Mononuclear cell (primary cell): ENCODE results near the gene TMEM106B. TPM values are rescaled to one million over a fixed set of nuclear protein-coding genes. Genes with fewer than 3 reads are reported as not detected.

Experiments used
- H3K27me3 ChIP-seq: 2 replicates; pipeline ENCODE4 v1.6.0; 2011; ENCODE audit warnings: low read length, control low read depth; ENCODE audit not compliant: insufficient read depth
- H3K4me1 ChIP-seq: 2 replicates; pipeline ENCODE4 v1.5.1; 2011; ENCODE audit warnings: mild to moderate bottlenecking, low read length, control low read depth; ENCODE audit not compliant: insufficient read depth
- H3K4me3 ChIP-seq: 2 replicates; pipeline ENCODE4 v1.5.1; 2011; ENCODE audit warnings: mild to moderate bottlenecking, low read length, moderate library complexity
- H3K9me3 ChIP-seq: 2 replicates; pipeline ENCODE4 v1.5.1; 2011; ENCODE audit warnings: low read depth, mild to moderate bottlenecking, control low read depth, low read length
- total RNA-seq: library from RNA; depleted of rRNA; stranded (reverse); fragments of >200 nt; gene quantifications from one replicate; pipeline ENCODE4 v1.2.3, GENCODE V29; 2012

TMEM106B gene
- total RNA-seq, 1 donor = 31.2 TPM

DNA sequence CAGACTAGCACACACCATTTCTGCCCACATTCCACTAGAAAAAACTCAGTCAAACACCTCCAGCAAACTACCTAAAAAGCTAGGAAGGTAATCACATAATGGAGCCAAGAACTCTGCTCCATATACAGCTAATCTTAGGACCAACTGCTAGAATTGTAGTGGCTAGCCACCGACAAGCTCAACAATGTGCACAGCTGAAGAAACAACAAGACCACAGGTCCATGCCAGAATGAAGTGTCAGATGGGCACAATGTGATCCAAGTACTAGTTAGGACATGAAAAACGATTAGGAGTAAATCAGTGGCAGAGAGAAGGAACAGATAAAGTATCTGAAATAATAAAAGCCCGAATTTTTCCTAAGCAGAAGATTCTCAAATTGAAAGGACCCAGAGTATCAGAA, 38.6 kb downstream of the TMEM106B start:
- no peaks in the 10 kb centered on the region for H3K4me1 ChIP-seq
- no peaks in the 10 kb centered on the region for H3K9me3 ChIP-seq
- H3K27me3 ChIP-seq = peaks cover 3% of the 10 kb centered on the region

GRCh38 chr7:12250232-12250631, 39.1 kb downstream of the TMEM106B start:
- Histone ChIP-seq H3K9me3 (no peaks in the 10 kb centered on the region), H3K4me3 (no peak overlapping the region), H3K4me1 (no peaks in the 10 kb centered on the region), H3K27me3 (peaks cover 3% of the 10 kb centered on the region)

More for the DNA sequence above, 38.6 kb downstream of the TMEM106B start:
- H3K4me3 ChIP-seq = no peak overlapping the region

DNA sequence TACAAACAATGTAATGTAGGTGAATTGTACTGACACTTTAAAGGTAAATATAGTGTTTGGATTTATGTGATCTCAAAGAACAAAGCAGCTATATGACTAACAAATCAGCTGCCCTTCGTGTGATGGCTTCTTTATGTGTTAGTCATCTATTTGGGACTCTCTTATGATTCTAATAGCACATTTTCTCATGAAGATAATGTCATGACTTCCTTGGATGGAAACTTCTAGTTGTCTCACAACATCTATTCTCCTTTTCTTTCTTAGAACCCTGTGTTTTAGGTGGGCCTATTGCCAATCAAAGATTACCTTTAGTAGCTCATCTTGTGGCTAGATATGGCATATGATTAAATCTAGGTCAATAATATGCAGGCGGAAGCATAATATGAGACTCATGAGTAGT, 45.0 kb downstream of the TMEM106B start:
- Histone ChIP-seq H3K27me3 (no peaks in the 10 kb centered on the region), H3K4me3 (no peak overlapping the region), H3K4me1 (peaks cover 15% of the 10 kb centered on the region), H3K9me3 (no peaks in the 10 kb centered on the region)

DNA sequence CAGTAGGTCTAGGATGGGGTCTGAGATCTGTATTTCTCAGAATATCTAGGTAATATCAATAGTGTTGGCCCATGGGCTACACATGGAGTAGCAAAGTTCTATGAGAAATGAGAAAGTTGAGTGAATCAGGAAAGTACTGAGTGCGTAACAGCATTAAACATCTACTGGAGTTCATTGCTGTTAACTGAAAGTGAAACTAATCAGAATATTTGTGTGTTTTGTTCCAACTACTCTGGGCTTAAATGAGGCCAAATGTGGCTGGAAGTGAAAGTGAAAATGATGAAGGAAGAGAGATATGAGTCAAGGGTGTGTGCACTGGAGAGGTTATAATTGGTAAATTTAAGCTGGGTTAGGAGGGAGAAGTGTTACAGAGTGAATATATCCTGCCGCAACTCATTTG, 46.5 kb downstream of the TMEM106B start:
- peak overlapping the region; percentile 3 for H3K4me3 ChIP-seq
- no peaks in the 10 kb centered on the region for H3K27me3 ChIP-seq
- H3K4me1 ChIP-seq = peaks cover 15% of the 10 kb centered on the region
- H3K9me3 ChIP-seq = no peaks in the 10 kb centered on the region

DNA sequence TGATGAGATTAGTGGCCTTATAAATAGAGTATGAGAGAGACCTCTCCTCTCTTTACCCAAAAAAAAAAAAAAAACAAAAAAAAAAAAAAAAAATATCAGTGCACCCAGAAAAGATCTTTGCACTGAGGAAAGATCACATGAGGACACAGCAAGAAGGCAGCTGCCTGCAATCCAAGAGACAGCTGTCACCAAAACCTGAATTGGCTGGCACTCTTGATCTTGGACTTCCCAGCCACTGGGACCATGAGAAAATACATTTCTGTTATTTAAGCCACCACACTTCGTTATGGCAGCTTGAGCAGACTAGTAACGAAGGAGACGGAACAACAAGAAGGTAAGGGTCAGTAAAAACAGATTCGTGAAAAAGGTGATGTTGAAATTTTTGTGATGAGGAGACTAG, 47.0 kb downstream of the TMEM106B start:
- no peaks in the 10 kb centered on the region for H3K27me3 ChIP-seq
- peaks cover 15% of the 10 kb centered on the region for H3K4me1 ChIP-seq
- no peak overlapping the region for H3K4me3 ChIP-seq
- H3K9me3 ChIP-seq = no peaks in the 10 kb centered on the region

- Histone ChIP-seq H3K9me3 (no peaks in the 10 kb centered on the region), H3K4me3 (no peak overlapping the region), H3K27me3 (no peaks in the 10 kb centered on the region), H3K4me1 (no peaks in the 10 kb centered on the region)
Observed at GRCh38 chr7:12267542-12267941, 56.4 kb downstream of the TMEM106B start.

DNA sequence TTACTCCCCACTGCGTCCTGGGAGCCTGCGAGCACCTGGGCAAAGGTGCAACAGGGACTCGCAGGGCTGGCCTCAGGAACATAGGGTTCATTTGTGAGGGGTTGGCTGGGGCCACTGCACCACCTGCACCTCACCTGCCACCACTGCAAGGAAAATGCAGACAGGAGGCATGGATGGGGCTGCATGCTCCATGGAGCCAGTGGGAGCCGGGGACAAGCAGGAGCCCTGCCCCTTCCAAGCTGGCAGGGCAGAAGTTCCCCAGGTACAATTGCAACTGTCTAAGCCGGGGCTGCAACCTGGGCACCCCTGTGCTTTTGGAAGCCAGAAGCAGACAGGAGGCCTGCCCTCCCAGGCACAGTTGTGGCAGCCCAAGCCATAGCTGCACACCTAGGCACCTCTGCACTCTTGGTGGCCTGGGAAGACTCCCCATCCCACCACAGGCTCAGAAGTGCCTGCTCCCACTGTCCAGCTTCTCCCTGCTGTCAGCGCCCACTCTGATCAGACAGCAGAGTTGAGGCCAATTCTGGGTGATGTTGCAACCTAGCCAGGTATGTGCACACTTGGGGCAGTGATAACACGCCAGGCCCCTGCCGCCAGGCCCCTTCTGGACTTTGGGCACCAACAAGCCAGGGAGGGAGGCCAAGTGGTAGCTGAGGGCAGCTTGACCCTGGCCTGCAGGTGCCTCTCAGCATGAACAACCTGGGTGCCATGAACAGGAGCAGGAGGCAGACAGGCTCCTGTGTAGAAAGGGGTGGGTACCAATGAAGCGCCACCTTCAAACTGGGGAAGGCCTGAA, 58.2 kb downstream of the TMEM106B start:
- Histone ChIP-seq H3K9me3 (no peaks in the 10 kb centered on the region), H3K4me1 (no peaks in the 10 kb centered on the region), H3K27me3 (no peaks in the 10 kb centered on the region)

DNA sequence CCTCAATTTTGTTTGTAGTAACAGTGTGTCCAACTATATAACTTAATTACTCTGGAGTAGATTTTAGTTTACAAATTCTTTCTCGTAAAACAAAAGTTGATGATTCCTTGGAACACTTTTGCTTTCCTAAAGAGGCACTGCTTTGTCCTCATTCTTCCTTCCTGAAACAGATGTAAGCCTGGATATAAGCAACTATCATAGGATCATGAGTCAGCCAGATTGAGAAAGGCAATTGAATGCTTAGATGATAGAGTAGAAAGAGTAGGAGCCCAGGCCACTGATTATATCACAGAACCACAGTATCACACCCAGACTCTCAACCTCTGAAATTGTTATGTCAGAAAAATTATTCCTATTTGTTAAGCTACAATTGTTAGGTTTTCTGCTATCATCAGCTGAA, 69.9 kb downstream of the TMEM106B start:
- peaks cover 6% of the 10 kb centered on the region for H3K27me3 ChIP-seq
- no peaks in the 10 kb centered on the region for H3K4me1 ChIP-seq
- no peak overlapping the region for H3K4me3 ChIP-seq
- H3K9me3 ChIP-seq = peaks cover 16% of the 10 kb centered on the region

More for the DNA sequence above, 58.2 kb downstream of the TMEM106B start:
- no peak overlapping the region for H3K4me3 ChIP-seq

DNA sequence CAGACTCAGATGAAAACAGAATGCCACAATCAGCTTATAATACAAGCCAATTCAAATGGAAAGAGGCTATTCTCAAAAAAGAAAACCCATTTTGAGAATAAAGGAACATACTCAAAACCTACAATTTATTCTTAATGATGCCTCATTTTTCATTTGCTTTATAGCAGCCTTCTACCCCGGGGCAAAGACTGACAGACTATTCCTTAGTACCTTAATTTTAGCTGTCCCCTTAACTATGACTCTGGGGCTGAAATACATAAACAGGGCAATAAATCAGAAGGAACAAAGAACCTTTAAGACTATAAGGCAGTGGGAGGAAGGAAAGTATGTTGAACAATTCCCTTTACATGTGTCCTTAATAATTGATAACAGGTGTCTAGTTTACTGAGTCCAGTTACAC, 76.8 kb downstream of the TMEM106B start:
- Histone ChIP-seq H3K27me3 (no peaks in the 10 kb centered on the region), H3K4me1 (no peaks in the 10 kb centered on the region), H3K9me3 (peaks cover 5% of the 10 kb centered on the region), H3K4me3 (no peak overlapping the region)

GRCh38 chr7:12289996-12290395, 78.9 kb downstream of the TMEM106B start:
- H3K4me1 ChIP-seq = no peaks in the 10 kb centered on the region

DNA sequence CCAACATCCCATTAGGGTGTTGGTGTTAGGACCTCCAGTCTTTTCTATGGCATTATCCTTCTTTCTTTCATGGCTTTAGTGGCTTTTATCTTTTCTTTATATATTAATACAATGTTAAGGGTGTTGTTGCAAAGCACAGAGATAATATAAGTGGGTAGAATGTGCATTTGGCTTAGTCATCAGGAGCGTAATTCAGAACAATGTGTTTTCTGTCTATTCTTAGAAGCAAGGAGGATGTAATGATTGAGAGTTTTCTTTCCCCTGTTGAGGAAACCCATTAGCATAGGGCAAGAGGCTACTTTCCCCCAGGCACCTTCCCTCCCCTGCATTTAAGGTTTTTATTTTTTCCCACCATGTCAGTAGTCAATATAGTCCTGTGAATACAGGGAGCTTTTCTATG, 79.7 kb downstream of the TMEM106B start:
- peaks cover 5% of the 10 kb centered on the region for H3K9me3 ChIP-seq
- H3K4me3 ChIP-seq = no peak overlapping the region
- H3K27me3 ChIP-seq = no peaks in the 10 kb centered on the region
- no peaks in the 10 kb centered on the region for H3K4me1 ChIP-seq

More at GRCh38 chr7:12289996-12290395, 78.9 kb downstream of the TMEM106B start:
- H3K27me3 ChIP-seq = no peaks in the 10 kb centered on the region
- H3K9me3 ChIP-seq = peaks cover 5% of the 10 kb centered on the region
- H3K4me3 ChIP-seq = no peak overlapping the region

- Histone ChIP-seq H3K9me3 (peaks cover 5% of the 10 kb centered on the region), H3K27me3 (no peaks in the 10 kb centered on the region), H3K4me3 (no peak overlapping the region), H3K4me1 (no peaks in the 10 kb centered on the region)
Observed at GRCh38 chr7:12291870-12292269, 80.8 kb downstream of the TMEM106B start.

Other genes starting within 250 kb of the TMEM106B start
- 1.6 TPM for gene VWDE, start 192.6 kb downstream of the TMEM106B start, total RNA-seq